GM12874 (cell line): Measurements from ENCODE around the gene PGLYRP1.

Source experiments
- CTCF ChIP-seq: IDR thresholded peaks from 2 replicates; pipeline ENCODE4 v1.5.1; 2011; ENCODE audit warnings: low read depth, mild to moderate bottlenecking, control low read depth, low read length, moderate library complexity; ENCODE audit not compliant: insufficient read depth

The PGLYRP1 gene

GRCh38 chr19:46014941-46015686 lies 7.7 kb downstream of the PGLYRP1 start:
- no peak for TF ChIP-seq CTCF

GRCh38 chr19:46014534-46014933 lies 8.3 kb downstream of the PGLYRP1 start:
- no peak for TF ChIP-seq CTCF

- TF ChIP-seq CTCF: peak; percentile 85
These were observed 13.0 kb downstream of the PGLYRP1 start for GRCh38 chr19:46009530-46010510.

GRCh38 chr19:46006411-46006810 lies 16.4 kb downstream of the PGLYRP1 start:
- TF ChIP-seq CTCF: no peak

- no peak for TF ChIP-seq CTCF
These were observed 20.1 kb downstream of the PGLYRP1 start for GRCh38 chr19:46002678-46003275.

- TF ChIP-seq CTCF: no peak
These were observed 22.2 kb downstream of the PGLYRP1 start for GRCh38 chr19:46000491-46001246.

GRCh38 chr19:45999653-46000121 lies 23.2 kb downstream of the PGLYRP1 start:
- no peak for TF ChIP-seq CTCF
